HepG2 (cell line): ENCODE measurements around the gene RESP18. TPM values are rescaled to one million over a fixed set of nuclear protein-coding genes. Genes with fewer than 3 reads are reported as not detected.

Experiments
- AGO2 ChIP-seq: fragments of 200-400 bp; formaldehyde crosslinking; optimal IDR thresholded peaks from 2 replicates; pipeline ENCODE3; 2017; ENCODE audit warnings: mild to moderate bottlenecking, low read depth, low read length, moderate library complexity
- DMAP1 ChIP-seq: IDR thresholded peaks from 2 replicates; pipeline ENCODE4 v1.6.1; 2016
- ERF ChIP-seq: IDR thresholded peaks from 2 replicates; pipeline ENCODE4 v1.6.1; 2018; ENCODE audit warnings: missing biosample characterization, missing genetic modification reagents
- FOXK1 ChIP-seq: sonication (generic); formaldehyde crosslinking; IDR thresholded peaks from 2 replicates; pipeline ENCODE4 v1.4.0; 2020; ENCODE audit warnings: low read depth, missing genetic modification reagents, borderline replicate concordance
- KDM5A ChIP-seq: fragments of 200-600 bp; sonication (generic); IDR thresholded peaks from 2 replicates; pipeline ENCODE4 v1.7.0; 2018; ENCODE audit warnings: antibody characterized with exemption, mild to moderate bottlenecking, low read length, borderline replicate concordance
- NFIC ChIP-seq: IDR thresholded peaks from 2 replicates; pipeline ENCODE4 v1.6.1; 2012; ENCODE audit warnings: mild to moderate bottlenecking, low read length, inconsistent platforms
- PHF21A ChIP-seq: sonication (generic); formaldehyde crosslinking; IDR thresholded peaks from 2 replicates; pipeline ENCODE4 v1.5.0; 2020; ENCODE audit warnings: mild to moderate bottlenecking, missing genetic modification reagents
- RAD51 ChIP-seq: fragments of 450-650 bp; IDR thresholded peaks from 2 replicates; pipeline ENCODE4 v1.6.1; 2016; ENCODE audit warnings: borderline replicate concordance
- REPIN1 ChIP-seq: sonication (generic); formaldehyde crosslinking; IDR thresholded peaks from 2 replicates; pipeline ENCODE4 v1.8.0; 2022; ENCODE audit warnings: missing genetic modification reagents, low read depth, mild to moderate bottlenecking, borderline replicate concordance
- SMAD3 ChIP-seq: sonication (generic); formaldehyde crosslinking; IDR thresholded peaks from 2 replicates; pipeline ENCODE4 v1.4.0; 2020; ENCODE audit warnings: missing genetic modification reagents
- TAF15 ChIP-seq: fragments of 200-400 bp; formaldehyde crosslinking; IDR thresholded peaks from one replicate; pipeline ENCODE4 v1.6.1; 2018; ENCODE audit warnings: mild to moderate bottlenecking, low read depth, low read length; ENCODE audit not compliant: poor library complexity, severe bottlenecking
- TBL1XR1 ChIP-seq: fragments of 150-350 bp; IDR thresholded peaks from 2 replicates; pipeline ENCODE4 v1.6.1; 2014; ENCODE audit warnings: borderline replicate concordance, low read length; ENCODE audit not compliant: partially characterized antibody
- YEATS4 ChIP-seq: sonication (generic); formaldehyde crosslinking; IDR thresholded peaks from 2 replicates; pipeline ENCODE4 v1.4.0; 2020; ENCODE audit warnings: missing genetic modification reagents, borderline replicate concordance
- ZBTB21 ChIP-seq: sonication (generic); formaldehyde crosslinking; IDR thresholded peaks from 2 replicates; pipeline ENCODE4 v1.4.0; 2020; ENCODE audit warnings: missing genetic modification reagents
- ZNF282 ChIP-seq: fragments of 450-650 bp; IDR thresholded peaks from 2 replicates; pipeline ENCODE4 v1.6.1; 2018; ENCODE audit not compliant: partially characterized antibody
- ZNF501 ChIP-seq: sonication (generic); formaldehyde crosslinking; IDR thresholded peaks from 2 replicates; pipeline ENCODE4 v1.5.1; 2020; ENCODE audit warnings: mild to moderate bottlenecking, moderate library complexity, missing genetic modification reagents
- ZNF503 ChIP-seq: sonication (generic); formaldehyde crosslinking; IDR thresholded peaks from 2 replicates; pipeline ENCODE4 v1.4.0; 2020; ENCODE audit warnings: missing genetic modification reagents
- ZNF589 ChIP-seq: sonication (generic); formaldehyde crosslinking; conservative IDR thresholded peaks from 2 replicates; pipeline ENCODE4 v1.8.0; 2022; ENCODE audit warnings: mild to moderate bottlenecking, moderate library complexity, missing genetic modification reagents
- ZNF703 ChIP-seq: sonication (generic); formaldehyde crosslinking; IDR thresholded peaks from 2 replicates; pipeline ENCODE4 v1.5.1; 2020; ENCODE audit warnings: missing genetic modification reagents, mild to moderate bottlenecking, moderate library complexity, borderline replicate concordance
- polyA plus RNA-seq, 8 experiments: library from polyadenylated mRNA; depleted of rRNA in 3 of 8; stranded (reverse) in 7 of 8; unstranded in 1 of 8; fragments of >200 nt; fragmentation: Illumina TruSeq in 4 of 8; extraction: Trizol in 4 of 8; gene quantifications; 2 replicates each; pipeline versions ENCODE4 v1.2.1 to v1.2.3, GENCODE V29; 2011 to 2016; ENCODE audit warnings: low read depth in 4 of 8, missing spikeins in 1 of 8, mixed read lengths in 1 of 8; ENCODE audit not compliant: insufficient read depth in 1 of 8
- total RNA-seq, 5 experiments: library from RNA; depleted of rRNA; stranded (reverse); fragments of >200 nt; fragmentation: Illumina TruSeq; extraction: Trizol; gene quantifications; 2 replicates each; pipeline ENCODE4 v1.2.3, GENCODE V29; 2016; ENCODE audit warnings: low read depth in 1 of 5
- TF ChIP-seq, protein P1 (sequence below): sonication (generic); formaldehyde crosslinking; conservative IDR thresholded peaks from 2 replicates; pipeline ENCODE4 v1.8.1; 2023; ENCODE audit warnings: missing genetic modification reagents
- TF ChIP-seq, protein P2 (sequence below): sonication (generic); formaldehyde crosslinking; IDR thresholded peaks from 2 replicates; pipeline ENCODE4 v1.5.1; 2020; ENCODE audit warnings: mild to moderate bottlenecking, missing genetic modification reagents, moderate library complexity
- TF ChIP-seq, protein P3 (sequence below): sonication (generic); formaldehyde crosslinking; IDR thresholded peaks from 2 replicates; pipeline ENCODE4 v1.4.0; 2020; ENCODE audit warnings: missing genetic modification reagents, borderline replicate concordance

Gene RESP18
- total and polyA plus RNA-seq, 2 of the 13 experiments (the other 11 are each of a cell fraction or from before 2014, with no cell fraction given) = not detected

- TF ChIP-seq ZNF703 (no peak), ZNF589 (CRISPR knock-in tag) (peak; percentile 95), PHF21A (no peak), YEATS4 (CRISPR knock-in tag) (no peak; the same call in 1 of the 2 replicates), NFIC (no peak), SMAD3 (peak; percentile 86), ZNF501 (CRISPR knock-in tag) (no peak), ZNF503 (no peak), REPIN1 (CRISPR knock-in tag) (peak; percentile 49; the same call in 1 of the 2 replicates), AGO2 (no peak), ZBTB21 (CRISPR knock-in tag) (peak; percentile 69; the same call in 1 of the 2 replicates), ERF (peak; percentile 92), RAD51 (no peak), FOXK1 (peak; percentile 84; the same call in 1 of the 2 replicates), DMAP1 (CRISPR knock-in tag) (no peak), TBL1XR1 (no peak), TAF15 (no peak), ZNF282 (no peak), KDM5A (no peak)
- TF ChIP-seq, protein P1, sequence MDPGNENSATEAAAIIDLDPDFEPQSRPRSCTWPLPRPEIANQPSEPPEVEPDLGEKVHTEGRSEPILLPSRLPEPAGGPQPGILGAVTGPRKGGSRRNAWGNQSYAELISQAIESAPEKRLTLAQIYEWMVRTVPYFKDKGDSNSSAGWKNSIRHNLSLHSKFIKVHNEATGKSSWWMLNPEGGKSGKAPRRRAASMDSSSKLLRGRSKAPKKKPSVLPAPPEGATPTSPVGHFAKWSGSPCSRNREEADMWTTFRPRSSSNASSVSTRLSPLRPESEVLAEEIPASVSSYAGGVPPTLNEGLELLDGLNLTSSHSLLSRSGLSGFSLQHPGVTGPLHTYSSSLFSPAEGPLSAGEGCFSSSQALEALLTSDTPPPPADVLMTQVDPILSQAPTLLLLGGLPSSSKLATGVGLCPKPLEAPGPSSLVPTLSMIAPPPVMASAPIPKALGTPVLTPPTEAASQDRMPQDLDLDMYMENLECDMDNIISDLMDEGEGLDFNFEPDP = no peak
- TF ChIP-seq, protein P2, sequence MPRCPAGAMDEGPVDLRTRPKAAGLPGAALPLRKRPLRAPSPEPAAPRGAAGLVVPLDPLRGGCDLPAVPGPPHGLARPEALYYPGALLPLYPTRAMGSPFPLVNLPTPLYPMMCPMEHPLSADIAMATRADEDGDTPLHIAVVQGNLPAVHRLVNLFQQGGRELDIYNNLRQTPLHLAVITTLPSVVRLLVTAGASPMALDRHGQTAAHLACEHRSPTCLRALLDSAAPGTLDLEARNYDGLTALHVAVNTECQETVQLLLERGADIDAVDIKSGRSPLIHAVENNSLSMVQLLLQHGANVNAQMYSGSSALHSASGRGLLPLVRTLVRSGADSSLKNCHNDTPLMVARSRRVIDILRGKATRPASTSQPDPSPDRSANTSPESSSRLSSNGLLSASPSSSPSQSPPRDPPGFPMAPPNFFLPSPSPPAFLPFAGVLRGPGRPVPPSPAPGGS (CRISPR knock-in tag) = peak; percentile 56; the same call in 1 of the 2 replicates
- TF ChIP-seq, protein P3, sequence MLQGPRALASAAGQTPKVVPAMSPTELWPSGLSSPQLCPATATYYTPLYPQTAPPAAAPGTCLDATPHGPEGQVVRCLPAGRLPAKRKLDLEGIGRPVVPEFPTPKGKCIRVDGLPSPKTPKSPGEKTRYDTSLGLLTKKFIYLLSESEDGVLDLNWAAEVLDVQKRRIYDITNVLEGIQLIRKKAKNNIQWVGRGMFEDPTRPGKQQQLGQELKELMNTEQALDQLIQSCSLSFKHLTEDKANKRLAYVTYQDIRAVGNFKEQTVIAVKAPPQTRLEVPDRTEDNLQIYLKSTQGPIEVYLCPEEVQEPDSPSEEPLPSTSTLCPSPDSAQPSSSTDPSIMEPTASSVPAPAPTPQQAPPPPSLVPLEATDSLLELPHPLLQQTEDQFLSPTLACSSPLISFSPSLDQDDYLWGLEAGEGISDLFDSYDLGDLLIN (CRISPR knock-in tag) = no peak; the same call in 1 of the 2 replicates
Observed at GRCh38 chr2:219331560-219332213, 857 bp downstream of the RESP18 start (continued).
